Measurements from ENCODE around the gene CCDC38.
A peak's percentile ranks its signal among the peaks of the same experiment; 100 is the strongest.

Gene CCDC38

GRCh38 chr12:95962222-95962621 is 19.8 kb upstream of the CCDC38 start:
- no peak for DNase-seq (ENCODE audit: low spot score)

GRCh38 chr12:95960241-95960640 is 17.8 kb upstream of the CCDC38 start:
- DNase-seq (ENCODE audit: low spot score), result no peak

- DNase-seq (ENCODE audit: low spot score), result peak; percentile 34
These were observed 16.7 kb upstream of the CCDC38 start for GRCh38 chr12:95959107-95959506.

GRCh38 chr12:95956557-95957145 is 14.2 kb upstream of the CCDC38 start:
- DNase-seq (ENCODE audit: low spot score), result peak; percentile 76

- no peak for DNase-seq (ENCODE audit: low spot score)
These were observed 13.2 kb upstream of the CCDC38 start for GRCh38 chr12:95955549-95956159.

- no peak for DNase-seq (ENCODE audit: low spot score)
These were observed 10.6 kb upstream of the CCDC38 start for GRCh38 chr12:95953000-95953399.

- DNase-seq (ENCODE audit: low spot score), result no peak
These were observed 9.1 kb upstream of the CCDC38 start for GRCh38 chr12:95951515-95951914.

- DNase-seq (ENCODE audit: low spot score), result no peak
These were observed 7.2 kb upstream of the CCDC38 start for GRCh38 chr12:95949477-95950206.

GRCh38 chr12:95944108-95944704 is 1.8 kb upstream of the CCDC38 start:
- no peak for DNase-seq (ENCODE audit: low spot score)

- peak; percentile 16 for DNase-seq (ENCODE audit: low spot score)
These were observed 972 bp upstream of the CCDC38 start, which contains the start of gene AMDHD1 for GRCh38 chr12:95943330-95943842. AMDHD1 (plus strand) TSS chr12:95943331; CDS start chr12:95943399, 68 bp downstream.

GRCh38 chr12:95942101-95942523 is 302 bp downstream of the CCDC38 start:
- peak; percentile 25 for DNase-seq (ENCODE audit: low spot score)

- no peak for DNase-seq (ENCODE audit: low spot score)
These were observed 1.9 kb downstream of the CCDC38 start for GRCh38 chr12:95940514-95940913.

- DNase-seq (ENCODE audit: low spot score), result no peak
These were observed 20.2 kb downstream of the CCDC38 start for GRCh38 chr12:95922231-95922630.

GRCh38 chr12:95919110-95919509 is 23.3 kb downstream of the CCDC38 start:
- no peak for DNase-seq (ENCODE audit: low spot score)

GRCh38 chr12:95918194-95918993 is 24.0 kb downstream of the CCDC38 start:
- DNase-seq (ENCODE audit: low spot score), result peak; percentile 53

GRCh38 chr12:95909871-95910270 is 32.5 kb downstream of the CCDC38 start:
- no peak for DNase-seq (ENCODE audit: low spot score)

- DNase-seq (ENCODE audit: low spot score), result no peak
These were observed 33.8 kb downstream of the CCDC38 start for GRCh38 chr12:95908573-95908972.

- DNase-seq (ENCODE audit: low spot score), result no peak
These were observed 44.3 kb downstream of the CCDC38 start for GRCh38 chr12:95898081-95898480.

GRCh38 chr12:95896846-95897245 is 45.6 kb downstream of the CCDC38 start:
- no peak for DNase-seq (ENCODE audit: low spot score)

- no peak for DNase-seq (ENCODE audit: low spot score)
These were observed 51.5 kb downstream of the CCDC38 start for GRCh38 chr12:95890958-95891357.

GRCh38 chr12:95887311-95887710 is 55.1 kb downstream of the CCDC38 start:
- DNase-seq (ENCODE audit: low spot score), result no peak

GRCh38 chr12:95884998-95885397 is 57.4 kb downstream of the CCDC38 start:
- no peak for DNase-seq (ENCODE audit: low spot score)

All from cerebellar cortex (tissue), 1 donor.